LNCAP (cell line): ENCODE results near the gene CCDC28B.

ENCODE experiments used
- TF ChIP-seq, protein P1 (sequence below): fragments of 450-650 bp; IDR thresholded peaks from 2 replicates; pipeline ENCODE4 v1.5.1; 2017; ENCODE audit warnings: mild to moderate bottlenecking

The CCDC28B gene

DNA sequence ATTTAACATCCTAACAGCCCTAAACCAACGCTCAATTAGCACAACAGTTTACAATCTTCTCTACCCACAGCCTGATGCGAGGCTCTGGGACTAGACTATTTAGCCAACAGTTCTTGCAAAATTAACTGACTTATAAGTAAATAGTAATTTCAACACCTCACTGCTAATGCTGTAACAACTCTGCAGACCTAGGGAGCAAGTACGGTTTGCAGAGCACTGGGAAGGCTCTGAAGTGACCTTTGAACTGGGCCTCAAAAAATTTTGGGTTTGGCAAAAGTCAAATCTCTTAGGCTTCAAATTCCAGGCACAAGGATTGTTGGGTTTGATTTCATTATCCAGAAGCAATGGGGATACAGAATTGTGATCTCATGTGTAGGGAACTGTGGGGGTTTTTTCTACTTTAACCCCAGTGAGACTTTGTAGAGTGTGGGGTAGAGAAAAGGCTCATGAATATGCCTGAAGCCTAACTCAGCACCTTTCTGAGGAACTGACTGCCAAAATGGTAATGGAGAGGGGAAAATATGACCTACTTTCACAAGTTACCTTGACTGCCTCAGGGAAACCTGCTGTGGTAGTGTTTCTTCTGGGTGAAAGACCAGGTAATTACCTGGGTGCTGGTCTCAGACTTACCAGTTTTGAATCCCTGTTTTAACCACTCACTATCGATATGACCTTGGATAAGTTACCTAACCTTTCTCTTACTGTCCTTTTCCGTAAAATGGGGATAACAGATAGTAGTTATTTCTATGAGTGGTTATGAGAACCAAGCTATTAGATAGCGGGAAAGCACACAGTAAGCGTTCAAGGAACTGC lies 21.8 kb upstream of the CCDC28B start:
- TF ChIP-seq, protein P1, sequence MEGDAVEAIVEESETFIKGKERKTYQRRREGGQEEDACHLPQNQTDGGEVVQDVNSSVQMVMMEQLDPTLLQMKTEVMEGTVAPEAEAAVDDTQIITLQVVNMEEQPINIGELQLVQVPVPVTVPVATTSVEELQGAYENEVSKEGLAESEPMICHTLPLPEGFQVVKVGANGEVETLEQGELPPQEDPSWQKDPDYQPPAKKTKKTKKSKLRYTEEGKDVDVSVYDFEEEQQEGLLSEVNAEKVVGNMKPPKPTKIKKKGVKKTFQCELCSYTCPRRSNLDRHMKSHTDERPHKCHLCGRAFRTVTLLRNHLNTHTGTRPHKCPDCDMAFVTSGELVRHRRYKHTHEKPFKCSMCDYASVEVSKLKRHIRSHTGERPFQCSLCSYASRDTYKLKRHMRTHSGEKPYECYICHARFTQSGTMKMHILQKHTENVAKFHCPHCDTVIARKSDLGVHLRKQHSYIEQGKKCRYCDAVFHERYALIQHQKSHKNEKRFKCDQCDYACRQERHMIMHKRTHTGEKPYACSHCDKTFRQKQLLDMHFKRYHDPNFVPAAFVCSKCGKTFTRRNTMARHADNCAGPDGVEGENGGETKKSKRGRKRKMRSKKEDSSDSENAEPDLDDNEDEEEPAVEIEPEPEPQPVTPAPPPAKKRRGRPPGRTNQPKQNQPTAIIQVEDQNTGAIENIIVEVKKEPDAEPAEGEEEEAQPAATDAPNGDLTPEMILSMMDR, result no peak

DNA sequence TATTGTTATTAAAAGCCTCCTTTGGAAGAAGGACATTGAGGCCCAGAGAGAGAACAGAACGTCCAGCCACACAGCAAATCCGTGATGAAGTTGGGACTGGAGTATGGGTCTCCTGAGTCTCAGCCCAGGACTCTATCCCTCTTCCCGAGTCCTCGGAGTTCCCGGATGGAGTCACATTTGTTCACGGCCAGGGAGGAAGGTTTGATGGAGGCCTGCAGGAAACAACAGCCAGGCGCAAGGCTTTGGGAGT lies 21.3 kb upstream of the CCDC28B start:
- TF ChIP-seq, protein P1, result no peak

DNA sequence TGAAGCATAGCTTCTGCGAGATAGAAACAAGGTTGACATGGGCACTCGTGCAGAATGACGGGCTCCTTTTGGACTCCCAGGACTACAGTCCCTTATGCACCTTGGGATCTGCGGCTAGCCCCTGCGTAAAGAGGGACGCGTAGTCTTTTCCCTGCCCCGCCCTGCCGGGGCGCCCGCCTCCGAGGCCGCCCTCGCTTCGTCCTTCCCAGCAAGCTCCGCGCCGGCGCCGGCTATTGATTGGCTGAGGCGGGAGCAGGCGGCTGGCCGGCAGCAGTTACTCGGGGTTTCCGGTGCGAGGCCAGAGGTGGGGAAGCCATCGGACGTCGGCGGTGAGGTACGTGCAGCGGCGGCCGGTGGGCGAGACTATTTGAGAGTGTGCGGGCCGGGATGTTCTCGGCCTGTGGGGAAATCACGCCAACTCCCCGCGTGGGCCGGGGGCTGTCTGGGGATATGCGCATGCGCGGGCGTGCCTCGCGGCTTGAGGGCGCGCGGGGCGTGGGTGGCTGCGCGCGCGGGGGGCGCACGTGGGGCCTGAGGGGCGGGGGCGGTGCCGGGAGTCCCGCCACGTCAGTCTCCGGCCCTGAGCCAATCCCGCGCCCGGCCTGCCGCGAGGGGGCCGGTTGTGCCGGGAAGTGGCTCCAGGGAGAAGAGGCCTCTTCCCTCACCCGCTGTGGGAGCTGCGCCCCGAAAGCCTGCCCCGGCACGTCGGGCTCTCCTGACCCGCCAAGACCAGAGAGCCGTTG lies 20.8 kb upstream of the CCDC28B start, which contains the start of gene TXLNA:
TSS of gene TXLNA (plus strand) at position 233 of the 743 bp plus-strand sequence. CDS start 671 bp downstream, outside the sequence.
- TF ChIP-seq, protein P1, result no peak

DNA sequence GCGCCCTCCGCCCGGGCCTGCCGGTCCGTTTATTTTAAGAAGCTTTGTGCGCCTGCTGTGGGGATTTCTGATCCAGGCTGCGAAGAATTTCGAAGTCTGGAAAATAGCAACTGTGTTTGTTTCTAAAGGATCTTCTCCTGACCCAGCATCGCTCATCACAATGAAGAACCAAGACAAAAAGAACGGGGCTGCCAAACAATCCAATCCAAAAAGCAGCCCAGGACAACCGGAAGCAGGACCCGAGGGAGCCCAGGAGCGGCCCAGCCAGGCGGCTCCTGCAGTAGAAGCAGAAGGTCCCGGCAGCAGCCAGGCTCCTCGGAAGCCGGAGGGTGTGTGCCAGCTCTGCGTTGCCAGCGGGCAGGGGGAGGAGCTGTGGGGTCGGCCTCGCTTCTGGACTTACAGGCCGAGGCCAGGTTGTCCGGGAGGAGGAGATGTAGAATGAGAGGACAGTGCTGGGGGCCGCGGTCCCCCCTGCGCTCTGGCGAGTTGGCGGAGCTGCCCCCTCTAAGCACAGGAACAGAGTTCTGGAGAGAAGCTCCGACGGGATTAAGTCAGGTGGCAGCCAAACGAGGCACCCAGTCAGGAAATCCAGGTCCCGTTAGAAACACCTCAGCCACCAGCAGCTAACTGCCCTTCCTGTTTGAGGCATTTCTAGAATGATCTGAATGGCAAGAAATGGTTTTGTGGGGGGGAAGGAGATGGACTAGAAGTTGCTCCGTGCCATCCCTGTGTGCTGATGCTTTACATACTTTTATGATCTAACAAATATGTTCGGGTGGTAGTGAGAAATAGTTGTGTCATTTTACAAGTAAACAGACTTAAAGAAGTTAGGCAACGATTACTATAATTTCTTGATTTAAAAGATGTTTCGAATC lies 20.0 kb upstream of the CCDC28B start:
- TF ChIP-seq, protein P1, result no peak

DNA sequence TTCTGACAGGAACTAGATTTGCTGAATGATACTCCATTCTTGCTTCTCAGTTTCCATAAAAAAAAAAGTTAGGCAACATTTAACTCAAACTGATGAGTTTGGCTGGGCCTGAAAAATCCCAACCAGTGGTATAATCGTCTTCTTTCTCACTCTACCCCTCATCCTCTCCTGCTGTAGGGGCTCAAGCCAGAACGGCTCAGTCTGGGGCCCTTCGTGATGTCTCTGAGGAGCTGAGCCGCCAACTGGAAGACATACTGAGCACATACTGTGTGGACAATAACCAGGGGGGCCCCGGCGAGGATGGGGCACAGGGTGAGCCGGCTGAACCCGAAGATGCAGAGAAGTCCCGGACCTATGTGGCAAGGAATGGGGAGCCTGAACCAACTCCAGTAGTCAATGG lies 19.3 kb upstream of the CCDC28B start:
- TF ChIP-seq, protein P1, result no peak

DNA sequence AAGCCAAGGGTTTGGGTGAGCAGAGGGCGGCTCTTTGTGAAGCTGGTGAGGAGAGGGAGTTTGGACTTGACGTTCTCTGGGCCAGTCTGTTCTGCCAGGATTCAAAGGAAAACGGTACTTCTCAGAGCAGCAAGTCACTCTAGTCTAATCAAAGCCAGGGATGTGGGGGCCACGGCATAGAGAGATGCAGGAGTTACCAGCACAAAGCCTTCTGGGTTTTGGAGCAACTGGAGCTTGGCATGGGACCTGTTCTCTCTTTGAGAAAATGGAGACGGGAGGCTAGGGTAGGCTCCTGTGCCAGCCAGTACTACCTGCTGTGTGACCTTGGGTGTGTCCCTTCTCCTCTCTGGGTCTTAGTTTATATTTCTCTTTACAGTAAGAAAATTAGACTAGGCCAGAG lies 18.8 kb upstream of the CCDC28B start:
- TF ChIP-seq, protein P1, result no peak

DNA sequence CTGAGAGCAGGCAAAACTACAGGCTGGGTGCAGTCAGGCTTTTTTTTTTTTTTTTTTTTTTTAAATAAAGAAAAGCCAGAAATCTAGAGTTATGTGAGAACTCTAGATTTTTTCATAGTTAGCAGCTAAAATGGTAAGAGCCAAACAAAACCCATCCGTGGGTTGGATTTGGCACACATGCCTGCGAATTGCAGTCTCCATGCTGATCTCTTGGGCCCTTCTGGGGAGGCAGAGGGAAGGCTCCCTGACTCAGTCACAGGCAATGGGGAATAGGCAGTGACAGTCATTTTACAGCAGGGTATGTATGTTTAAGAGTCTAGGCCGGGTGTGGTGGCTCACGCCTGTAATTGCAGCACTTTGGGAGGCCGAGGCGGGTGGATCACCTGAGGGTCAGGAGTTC lies 18.3 kb upstream of the CCDC28B start:
- TF ChIP-seq, protein P1, result no peak
